ENCODE data around the gene MATR3.

The MATR3 gene

DNA sequence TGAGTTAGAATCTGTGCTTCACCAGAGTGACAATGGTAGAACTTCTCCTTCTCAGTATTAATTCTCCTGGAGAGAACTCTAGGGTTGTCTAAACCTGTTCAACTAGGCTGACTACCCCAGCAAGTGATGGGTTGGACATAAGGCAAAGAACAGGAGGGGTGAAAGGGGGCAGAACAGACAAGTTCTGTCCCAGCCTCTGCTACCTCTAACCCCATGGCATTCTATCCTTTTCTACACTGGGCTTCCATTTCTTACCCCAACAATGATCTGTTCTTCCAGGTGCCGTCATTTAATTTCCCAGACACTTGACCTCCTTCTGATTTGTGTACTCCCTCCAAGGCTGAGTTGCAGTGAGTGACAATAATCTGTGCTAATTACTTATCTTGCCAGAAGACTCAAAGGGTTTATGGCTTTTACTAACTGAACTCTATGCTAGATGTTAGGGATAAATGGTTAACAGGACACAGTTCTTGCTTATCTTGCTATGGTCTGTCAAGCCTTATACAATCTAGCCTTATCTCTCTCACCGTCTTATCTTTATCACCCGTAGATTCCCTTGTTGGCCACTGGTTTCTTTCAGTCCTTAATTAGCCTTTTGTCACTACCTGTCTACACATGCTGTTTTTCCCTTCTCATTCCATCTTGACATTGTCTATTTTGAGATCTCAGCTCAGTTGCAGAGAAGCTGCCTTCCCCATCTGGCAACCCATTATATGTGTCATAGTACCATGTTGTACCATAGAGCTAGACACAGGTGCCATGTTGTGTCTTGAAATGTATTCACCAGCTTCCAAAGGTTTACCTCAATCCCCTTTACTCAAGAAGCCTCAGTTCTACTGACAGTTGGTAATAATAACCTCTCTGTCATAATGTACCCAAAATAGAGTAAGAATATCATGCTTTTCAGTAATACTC, 10.0 kb upstream of the MATR3 start:
- ATAC-seq (no peak), DNase-seq (ENCODE audit: low spot score in 2 of 2) (no peak)
- Mint-ChIP-seq H3K36me3 (peaks cover 100% of the 10 kb centered on the region), H3K27ac (peak overlapping the region; percentile 3), H3K4me3 (no peak overlapping the region), H3K9me3 (no peaks in the 10 kb centered on the region), H3K4me1 (peaks cover 12% of the 10 kb centered on the region)

DNA sequence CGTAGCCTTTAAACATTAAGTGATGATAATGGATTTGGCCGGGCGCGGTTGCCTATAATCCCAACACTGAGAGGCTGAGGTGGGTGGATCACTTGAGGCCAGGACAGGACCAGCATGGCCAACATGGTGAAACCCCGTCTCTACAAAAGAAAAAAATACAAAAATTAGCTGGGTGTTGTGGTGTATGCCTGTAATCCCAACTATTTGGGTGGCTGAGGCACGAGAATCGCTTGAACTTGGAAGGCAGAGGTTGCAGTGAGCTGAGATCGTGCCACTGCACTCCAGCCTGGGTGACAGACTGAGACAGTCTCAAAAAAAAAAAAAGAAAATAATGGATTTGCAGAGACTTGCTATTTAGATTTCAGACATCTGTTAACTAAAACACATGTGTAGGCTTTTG, 9.2 kb upstream of the MATR3 start:
- DNase-seq (ENCODE audit: low spot score in 2 of 2) (no peak), ATAC-seq (no peak)
- peaks cover 92% of the 10 kb centered on the region for H3K36me3 Mint-ChIP-seq
- H3K27ac Mint-ChIP-seq: peak overlapping the region; percentile 3
- peaks cover 12% of the 10 kb centered on the region for H3K4me1 Mint-ChIP-seq
- no peaks in the 10 kb centered on the region for H3K9me3 Mint-ChIP-seq
- no peak overlapping the region for H3K4me3 Mint-ChIP-seq

DNA sequence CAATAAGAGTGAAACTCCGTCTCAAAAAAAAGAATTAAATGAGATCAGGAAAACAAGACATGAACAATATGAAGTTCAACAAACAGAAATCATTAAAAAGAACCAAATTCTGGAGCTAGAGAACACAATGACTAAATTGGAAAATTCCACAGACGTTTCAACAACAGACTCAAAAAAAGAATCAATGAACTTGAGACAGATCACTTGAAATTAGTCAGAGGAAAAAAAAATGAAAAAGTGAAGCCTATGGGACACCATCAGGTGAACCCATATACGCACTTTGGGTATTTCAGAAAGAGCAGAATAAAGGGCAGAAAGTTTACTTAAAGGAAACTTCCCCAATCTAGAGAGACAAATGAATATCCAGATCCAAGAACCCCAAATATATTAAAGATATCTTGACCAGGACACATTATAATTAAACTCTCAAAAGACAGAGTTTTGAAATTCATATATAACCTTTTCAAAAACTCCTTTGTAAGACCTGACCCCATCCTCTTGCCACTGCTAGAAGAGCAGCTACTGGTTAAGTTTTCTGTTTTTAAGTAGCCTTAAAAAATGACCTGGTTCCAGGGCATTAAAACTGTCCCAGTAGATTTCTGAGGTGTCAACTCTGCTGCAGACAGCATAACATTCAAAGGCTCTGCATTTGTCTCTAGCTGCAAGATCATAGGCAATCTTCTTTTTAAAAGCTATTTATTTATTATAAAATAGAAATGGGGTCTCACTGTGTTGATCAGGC, 7.7 kb upstream of the MATR3 start:
- DNase-seq (ENCODE audit: low spot score in 2 of 2): no peak
- Mint-ChIP-seq H3K27ac (peak overlapping the region; percentile 82), H3K9me3 (no peaks in the 10 kb centered on the region), H3K4me1 (peaks cover 6% of the 10 kb centered on the region), H3K36me3 (peaks cover 76% of the 10 kb centered on the region), H3K4me3 (no peak overlapping the region)
- ATAC-seq: no peak

DNA sequence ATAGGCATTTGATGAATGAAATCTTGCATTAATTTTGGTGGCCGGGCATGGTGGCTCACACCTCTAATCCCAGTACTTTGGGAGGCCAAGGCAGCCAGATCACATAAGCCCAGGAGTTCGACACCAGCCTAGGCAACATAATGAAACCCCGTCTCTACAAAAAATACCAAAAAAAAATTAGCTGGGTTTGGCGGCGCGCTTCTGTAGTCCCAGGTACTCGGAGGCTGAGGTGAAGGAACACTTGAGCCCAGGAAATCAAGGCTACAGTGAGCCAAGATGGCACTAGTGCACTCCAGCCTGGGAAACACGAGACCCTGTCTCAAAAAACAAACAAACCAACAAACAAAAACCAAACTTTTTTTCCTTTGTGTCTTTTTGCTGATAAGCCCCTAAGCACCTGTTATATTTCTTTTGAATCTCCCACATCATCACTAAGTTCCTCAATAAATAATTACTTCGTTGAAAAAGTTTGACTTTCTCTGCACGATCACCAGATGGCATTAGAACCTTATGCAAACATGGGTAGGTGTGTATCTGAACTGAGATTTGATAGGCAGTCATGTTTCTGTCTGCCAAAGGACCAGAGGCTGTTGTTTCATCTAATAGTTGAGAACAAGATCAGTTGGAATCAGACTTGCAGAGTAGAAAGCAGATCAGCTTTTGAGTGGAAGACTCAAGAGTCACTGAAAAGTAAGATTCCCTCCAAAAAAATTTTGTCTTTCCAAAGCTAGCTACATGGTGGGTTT, 5.5 kb upstream of the MATR3 start:
- peak; percentile 50 for ATAC-seq
- Mint-ChIP-seq H3K36me3 (peaks cover 54% of the 10 kb centered on the region), H3K27ac (no peak overlapping the region), H3K9me3 (no peaks in the 10 kb centered on the region), H3K4me3 (no peak overlapping the region), H3K4me1 (peaks cover 8% of the 10 kb centered on the region)
- no peak for DNase-seq (ENCODE audit: low spot score in 2 of 2)

DNA sequence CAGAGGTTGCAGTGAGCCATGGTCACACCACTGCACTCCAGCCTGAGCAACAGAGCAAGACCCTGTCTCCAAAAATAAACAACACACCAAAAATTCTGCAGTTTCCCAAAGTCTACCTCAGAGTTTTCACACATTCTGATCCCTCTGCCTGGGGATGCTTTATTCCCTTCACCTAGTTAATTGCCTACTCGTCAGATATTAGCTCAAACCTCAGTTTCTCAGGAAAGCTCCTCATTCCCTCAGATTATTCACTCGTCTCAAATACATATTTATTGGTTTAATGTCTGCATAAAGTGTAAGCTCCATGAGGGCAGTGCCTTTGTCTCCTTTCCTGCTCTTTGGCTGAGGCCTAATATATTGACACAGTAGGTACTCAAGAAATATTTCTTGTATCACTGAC, 2.5 kb upstream of the MATR3 start:
- peaks cover 54% of the 10 kb centered on the region for H3K36me3 Mint-ChIP-seq
- no peak overlapping the region for H3K4me3 Mint-ChIP-seq
- DNase-seq (ENCODE audit: low spot score in 2 of 2) (no peak), ATAC-seq (no peak)
- H3K9me3 Mint-ChIP-seq: no peaks in the 10 kb centered on the region
- H3K27ac Mint-ChIP-seq: no peak overlapping the region
- H3K4me1 Mint-ChIP-seq: peaks cover 12% of the 10 kb centered on the region

DNA sequence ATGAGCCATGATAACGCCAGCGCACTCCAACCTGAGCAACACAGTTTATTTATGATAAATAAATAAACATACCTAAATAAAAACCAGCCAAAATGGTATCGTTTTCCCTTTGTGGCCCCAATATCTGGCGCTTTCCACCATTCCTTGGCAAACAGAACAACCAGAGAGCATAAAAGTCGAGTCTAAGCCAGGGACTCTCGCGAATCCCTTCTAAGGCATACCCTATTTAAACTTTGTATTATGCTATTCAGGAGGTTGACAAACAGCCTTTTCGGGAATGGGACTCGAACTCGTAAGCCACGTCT, 386 bp upstream of the MATR3 start:
- peak overlapping the region; percentile 99 for H3K27ac Mint-ChIP-seq
- no peaks in the 10 kb centered on the region for H3K9me3 Mint-ChIP-seq
- H3K36me3 Mint-ChIP-seq: peaks cover 51% of the 10 kb centered on the region
- DNase-seq (ENCODE audit: low spot score in 2 of 2) (no peak), ATAC-seq (peak; percentile 9)
- peaks cover 32% of the 10 kb centered on the region for H3K4me1 Mint-ChIP-seq
- H3K4me3 Mint-ChIP-seq: peak overlapping the region; percentile 94

DNA sequence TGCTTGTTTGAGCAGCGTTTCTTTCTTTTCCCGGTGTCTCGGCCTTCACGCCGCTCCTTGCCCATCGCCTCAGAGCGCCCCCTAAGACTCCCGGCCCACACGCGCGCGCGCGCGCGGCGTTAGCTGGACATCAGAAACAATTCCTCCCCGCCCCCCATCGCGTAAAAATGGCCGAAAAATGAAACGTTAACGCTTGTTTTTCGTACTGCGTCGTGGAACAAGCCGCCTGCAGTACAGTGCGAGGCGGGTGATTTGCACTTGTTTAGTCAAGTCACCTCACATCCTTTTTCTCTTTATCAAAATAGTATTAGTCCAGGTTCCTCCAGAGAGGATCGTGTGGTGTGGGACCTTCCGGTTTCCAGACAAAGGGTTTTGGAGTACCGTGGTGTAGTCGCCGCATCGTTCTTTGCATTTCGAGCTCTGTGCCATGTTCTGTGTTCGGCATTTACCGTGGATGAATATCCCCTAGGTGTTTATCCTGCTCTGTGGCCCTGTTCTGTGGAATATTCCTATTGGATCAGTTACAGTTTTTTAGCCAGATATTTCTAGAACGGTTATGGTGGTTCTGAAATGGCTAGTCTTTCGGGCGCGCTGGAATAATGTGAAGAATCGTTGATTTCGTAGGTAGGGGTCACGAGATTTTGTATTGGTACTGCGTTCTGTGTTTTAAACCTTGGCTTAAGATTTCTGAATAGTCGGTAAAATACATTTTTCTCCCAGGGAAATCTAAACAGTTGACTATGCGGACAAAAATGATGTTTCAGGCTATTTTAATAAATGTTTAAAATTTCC, 1.0 kb downstream of the MATR3 start:
- peak; percentile 31 for ATAC-seq
- Mint-ChIP-seq H3K4me3 (peak overlapping the region; percentile 94), H3K27ac (peak overlapping the region; percentile 99), H3K4me1 (peaks cover 46% of the 10 kb centered on the region), H3K9me3 (no peaks in the 10 kb centered on the region), H3K36me3 (peaks cover 61% of the 10 kb centered on the region)
- DNase-seq (ENCODE audit: low spot score in 2 of 2): peak; percentile 30 to 84

DNA sequence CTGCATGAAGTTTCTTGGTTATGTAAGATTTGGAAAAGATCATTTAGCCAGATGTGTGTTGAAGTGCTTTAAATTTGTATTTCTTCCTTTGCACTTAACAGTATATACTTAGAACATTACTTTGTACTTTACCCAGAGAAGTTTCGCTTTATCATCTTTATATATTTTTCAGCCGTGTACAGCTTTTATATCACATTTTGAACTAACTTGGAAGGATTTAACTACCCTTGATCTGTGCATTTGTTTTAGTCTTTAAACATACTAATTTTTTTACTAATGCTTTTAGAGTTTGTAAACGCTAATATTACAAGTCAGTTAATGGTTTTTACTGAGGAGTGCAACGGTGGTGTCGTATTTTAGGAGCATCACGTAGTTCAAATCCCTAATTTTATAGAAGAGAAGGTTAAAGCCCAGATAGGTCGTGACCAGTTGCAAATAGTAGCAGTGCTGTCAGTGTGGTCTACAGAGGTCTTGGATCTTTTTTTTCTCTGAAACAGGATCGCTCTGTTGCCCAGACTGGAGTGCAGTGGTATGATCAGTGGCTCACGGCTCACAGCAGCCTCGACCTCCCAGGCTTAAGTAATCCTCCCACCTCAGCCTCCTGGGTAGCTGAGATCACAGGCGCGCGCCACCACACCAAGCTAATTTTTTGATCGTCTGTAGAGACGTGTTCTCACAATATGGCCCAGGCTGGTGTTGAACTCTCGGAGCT, 2.0 kb downstream of the MATR3 start:
- Mint-ChIP-seq H3K36me3 (peaks cover 61% of the 10 kb centered on the region), H3K4me1 (peaks cover 53% of the 10 kb centered on the region), H3K4me3 (peak overlapping the region; percentile 94), H3K27ac (peak overlapping the region; percentile 99), H3K9me3 (no peaks in the 10 kb centered on the region)
- ATAC-seq (no peak), DNase-seq (ENCODE audit: low spot score in 2 of 2) (peak in 1 of 2 donors; percentile 54)

DNA sequence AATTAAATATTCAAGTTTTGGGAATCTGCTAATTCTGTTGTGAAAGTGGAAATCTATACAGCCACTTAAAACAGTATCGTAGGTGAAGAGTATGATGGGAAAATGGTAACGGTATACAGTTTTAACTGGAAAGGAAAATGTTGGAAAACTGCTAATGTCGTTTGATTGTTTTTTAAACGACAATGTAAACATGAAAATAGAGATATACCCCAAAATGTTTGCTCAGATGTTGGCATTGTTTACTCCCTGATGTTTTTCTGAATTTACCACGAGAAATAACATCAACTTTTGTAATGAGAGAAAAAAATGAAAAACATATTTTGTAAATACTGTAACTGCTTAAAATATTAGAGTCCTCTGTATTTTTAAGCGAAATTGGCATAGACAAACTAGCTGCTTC, 2.7 kb downstream of the MATR3 start:
- H3K36me3 Mint-ChIP-seq: peaks cover 62% of the 10 kb centered on the region
- peak overlapping the region; percentile 94 for H3K4me3 Mint-ChIP-seq
- peaks cover 58% of the 10 kb centered on the region for H3K4me1 Mint-ChIP-seq
- DNase-seq (ENCODE audit: low spot score in 2 of 2): no peak
- no peak for ATAC-seq
- peak overlapping the region; percentile 99 for H3K27ac Mint-ChIP-seq
- no peaks in the 10 kb centered on the region for H3K9me3 Mint-ChIP-seq

DNA sequence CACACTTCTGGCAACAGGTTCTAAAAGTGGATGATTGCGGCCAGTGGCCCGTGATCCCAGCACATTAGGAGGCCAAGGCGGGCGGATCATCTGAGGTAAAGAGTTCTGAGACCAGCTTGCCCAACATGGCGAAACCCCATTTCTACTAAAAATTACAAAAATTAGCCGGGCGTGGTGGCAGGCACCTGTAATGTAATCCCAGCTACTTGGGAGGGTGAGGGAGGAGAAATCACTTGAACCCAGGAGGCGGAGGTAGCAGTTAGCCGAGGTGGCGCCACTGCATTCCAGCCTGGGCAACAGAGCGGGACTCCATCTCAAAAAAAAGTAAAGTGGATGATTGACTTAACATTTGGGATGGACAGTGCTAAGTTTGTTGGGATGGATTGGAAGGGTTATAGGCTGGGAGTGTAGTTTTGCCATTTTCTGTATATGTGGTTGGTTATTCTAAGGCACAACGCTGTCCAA, 3.4 kb downstream of the MATR3 start:
- DNase-seq (ENCODE audit: low spot score in 2 of 2): no peak
- no peak for ATAC-seq
- H3K9me3 Mint-ChIP-seq: no peaks in the 10 kb centered on the region
- H3K36me3 Mint-ChIP-seq: peaks cover 69% of the 10 kb centered on the region
- H3K27ac Mint-ChIP-seq: peak overlapping the region; percentile 48
- H3K4me3 Mint-ChIP-seq: peak overlapping the region; percentile 94
- H3K4me1 Mint-ChIP-seq: peaks cover 65% of the 10 kb centered on the region

DNA sequence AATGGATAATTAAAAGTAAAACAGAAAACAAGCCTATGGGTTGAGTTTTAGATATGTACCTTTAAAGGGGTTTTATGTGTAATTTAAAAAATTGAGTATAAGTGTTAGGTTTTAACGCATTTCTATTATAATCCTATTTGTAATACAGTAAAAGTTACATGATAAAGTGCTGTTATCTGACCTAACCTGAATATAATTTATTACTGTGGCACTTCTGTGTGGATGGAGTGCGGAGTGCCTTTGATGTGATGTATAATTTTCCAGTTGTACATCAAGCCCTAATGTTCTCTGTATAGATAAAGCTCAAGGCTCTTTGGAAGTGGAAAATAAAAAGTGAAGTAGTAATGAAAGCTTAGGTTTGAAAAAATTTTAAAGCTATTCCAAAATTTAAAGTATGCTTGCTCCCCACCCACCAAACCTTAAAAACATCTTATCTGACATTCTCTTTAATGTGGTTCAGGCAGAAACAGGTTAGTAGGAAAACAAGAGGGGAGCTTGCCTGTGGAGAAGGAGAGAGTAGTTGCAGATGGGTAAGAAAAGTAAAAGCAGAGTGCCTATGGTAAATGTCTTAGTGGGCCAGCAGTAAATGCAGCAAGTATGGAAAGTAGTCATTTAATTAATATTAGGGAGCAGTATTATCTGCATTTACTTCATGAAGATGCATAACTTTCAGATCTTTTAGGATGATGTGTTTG, 4.0 kb downstream of the MATR3 start:
- H3K36me3 Mint-ChIP-seq: peaks cover 76% of the 10 kb centered on the region
- H3K9me3 Mint-ChIP-seq: no peaks in the 10 kb centered on the region
- ATAC-seq (no peak), DNase-seq (ENCODE audit: low spot score in 2 of 2) (no peak)
- peak overlapping the region; percentile 58 for H3K27ac Mint-ChIP-seq
- H3K4me3 Mint-ChIP-seq: peak overlapping the region; percentile 94
- H3K4me1 Mint-ChIP-seq: peaks cover 69% of the 10 kb centered on the region

DNA sequence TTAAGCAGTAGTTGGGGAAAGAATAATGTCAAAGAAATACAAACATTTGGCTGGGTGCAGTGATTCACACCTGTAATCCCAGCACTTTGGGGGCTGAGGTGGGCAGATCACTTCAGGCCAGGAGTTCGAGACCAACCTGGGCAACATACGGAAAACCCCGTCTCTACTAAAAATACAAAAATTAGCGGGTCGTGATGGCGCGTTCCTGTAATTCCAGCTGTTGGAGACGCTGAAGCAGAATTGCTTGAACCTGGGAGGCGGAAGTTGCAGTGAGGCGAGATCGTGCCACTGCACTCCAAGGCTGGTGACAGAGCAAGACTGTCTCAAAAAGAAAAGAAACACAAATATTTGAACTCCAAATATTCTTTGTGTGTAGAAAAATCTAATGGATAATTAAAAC, 4.7 kb downstream of the MATR3 start:
- H3K4me1 Mint-ChIP-seq: peaks cover 65% of the 10 kb centered on the region
- no peaks in the 10 kb centered on the region for H3K9me3 Mint-ChIP-seq
- peaks cover 80% of the 10 kb centered on the region for H3K36me3 Mint-ChIP-seq
- DNase-seq (ENCODE audit: low spot score in 2 of 2): peak in 1 of 2 donors; percentile 47
- peak overlapping the region; percentile 58 for H3K27ac Mint-ChIP-seq
- no peak for ATAC-seq
- peak overlapping the region; percentile 94 for H3K4me3 Mint-ChIP-seq

DNA sequence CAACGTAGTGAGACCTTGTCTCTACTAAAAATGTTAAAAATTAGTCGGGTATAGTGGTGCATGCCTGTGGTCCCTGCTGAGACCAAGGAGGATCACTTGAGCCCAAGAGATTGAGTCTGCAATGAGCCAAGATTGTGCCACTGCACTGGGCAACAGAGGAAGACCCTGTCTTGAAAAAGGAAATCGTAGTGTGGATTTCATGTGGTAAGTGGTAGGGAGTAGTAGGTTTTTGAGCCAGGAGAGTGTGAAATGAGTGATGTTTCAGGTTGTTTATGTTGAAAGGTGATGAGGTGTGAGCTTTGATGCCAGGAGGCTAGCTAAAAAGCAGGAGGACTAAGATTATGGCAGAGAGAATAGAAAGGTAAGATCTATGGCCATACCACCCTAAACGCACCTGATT, 5.9 kb downstream of the MATR3 start:
- peak in 1 of 2 donors; percentile 51 for DNase-seq (ENCODE audit: low spot score in 2 of 2)
- Mint-ChIP-seq H3K36me3 (peaks cover 73% of the 10 kb centered on the region), H3K27ac (peak overlapping the region; percentile 46), H3K4me1 (peaks cover 69% of the 10 kb centered on the region), H3K4me3 (peak overlapping the region; percentile 94), H3K9me3 (no peaks in the 10 kb centered on the region)
- peak; percentile 81 for ATAC-seq
